Small intestine (tissue), 4 donors: Measurements from ENCODE around the gene USP2. TPM values are rescaled to one million over a fixed set of nuclear protein-coding genes. Genes with fewer than 3 reads are reported as not detected.

Experiments used
- polyA plus RNA-seq, 4 donors: library from polyadenylated mRNA; stranded (reverse) in 3 of 4; unstranded in 1 of 4; fragments of 200-250 nt in 3 of 4; fragments of 120-200 nt in 1 of 4; gene quantifications; one replicate each; pipeline versions ENCODE4 v1.2.1 to v1.2.3, GENCODE V29; 2013
- donor health status: healthy with polysubstance abuse.
- donor health status: Bipolar disorder and iron deficiency.
- donor health status: healthy.

Gene USP2
- polyA plus RNA-seq, 4 donors: 3.9 to 19.5 (median 10.3) TPM

Other genes with a start within 250 kb of the USP2 start
- gene ABCG4, start 232.6 kb downstream of the USP2 start, polyA plus RNA-seq: under 1 TPM in 3 of 4 donors, not detected in 1; 0.27 to 0.73 (median 0.34) TPM
- gene NLRX1, start 213.0 kb downstream of the USP2 start, polyA plus RNA-seq: 10 to 100 TPM in 1 of 4 donors, 1 to 10 TPM in 3; 3.5 to 13.0 (median 6.6) TPM
- 100 to 1,000 TPM in 2 of 4 donors, 10 to 100 TPM in 2; 33.6 to 258 (median 98.5) TPM for gene NHERF4, start 196.2 kb downstream of the USP2 start, polyA plus RNA-seq
- gene CBL, start 175.4 kb downstream of the USP2 start, polyA plus RNA-seq: 10 to 100 TPM in 1 of 4 donors, 1 to 10 TPM in 3; 2.2 to 10.1 (median 4.3) TPM
- gene MCAM, start 64.6 kb downstream of the USP2 start, polyA plus RNA-seq: 10 to 100 TPM in 2 of 4 donors, 1 to 10 TPM in 2; 1.1 to 82.3 (median 11.5) TPM
- gene RNF26, start 47.2 kb downstream of the USP2 start, polyA plus RNA-seq: 10 to 100 TPM in 2 of 4 donors, 1 to 10 TPM in 2; 6.5 to 28.3 (median 17.5) TPM
- 10 to 100 TPM in 2 of 4 donors, 1 to 10 TPM in 1, under 1 TPM in 1; 0.89 to 22.5 (median 11.8) TPM for gene C1QTNF5, start 40.8 kb downstream of the USP2 start, polyA plus RNA-seq
- gene MFRP, start 35.0 kb downstream of the USP2 start, polyA plus RNA-seq: under 1 TPM in 1 of 4 donors, not detected in 3; 0.03 TPM
- 10 to 100 TPM in 2 of 4 donors, 1 to 10 TPM in 1, under 1 TPM in 1; 0.54 to 52.5 (median 8.7) TPM for gene THY1, start 41.5 kb upstream of the USP2 start, polyA plus RNA-seq